VCaP (cell line): ENCODE data around the gene CCL27.
A peak's percentile ranks its signal among the peaks of the same experiment; 100 is the strongest.

Source experiments
- H3K27ac ChIP-seq: fragments of 450-650 bp; 2 replicates; pipeline ENCODE4 v1.5.1; 2017
- CTCF ChIP-seq: fragments of 450-650 bp; conservative IDR thresholded peaks from 2 replicates; pipeline ENCODE4 v1.5.1; 2017; ENCODE audit warnings: mild to moderate bottlenecking, moderate library complexity

CCL27 gene

DNA sequence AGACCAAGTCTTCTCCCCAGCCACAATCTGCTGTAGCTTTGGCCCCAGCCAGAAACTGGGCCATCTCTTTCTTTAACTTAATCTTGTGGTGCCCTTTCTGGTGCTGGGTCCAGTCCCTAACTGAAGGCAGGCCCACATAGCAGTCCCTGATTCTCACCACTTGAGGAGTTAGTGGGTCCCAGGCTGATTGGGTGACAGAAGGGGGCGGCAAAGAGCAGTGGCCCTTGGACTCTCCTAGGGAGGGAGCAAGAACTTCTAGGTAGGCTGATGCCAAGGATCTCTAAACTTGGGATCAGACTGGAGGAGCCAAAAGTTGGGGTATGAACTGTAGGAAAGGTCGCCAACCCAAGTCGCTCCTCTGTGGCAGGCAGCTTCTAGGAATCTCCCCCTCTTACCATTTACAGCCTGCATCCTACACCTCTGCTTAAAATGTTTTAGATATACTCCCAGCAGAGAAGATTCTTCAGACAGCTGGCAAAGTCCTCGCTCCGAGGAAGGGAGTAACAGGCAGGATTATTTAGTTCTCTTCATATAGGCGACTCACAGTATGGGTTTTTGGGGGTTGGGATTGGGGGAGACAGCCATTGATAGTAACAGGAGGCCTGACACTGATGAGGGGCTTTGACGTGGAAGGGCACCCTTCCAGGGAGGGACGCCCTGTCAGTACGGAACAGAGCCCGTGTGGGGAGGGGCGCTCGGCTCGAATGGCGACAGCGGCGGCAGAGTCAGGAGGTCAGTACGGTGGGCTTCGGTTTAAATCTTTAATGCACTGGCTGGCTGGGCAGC is 2.0 kb upstream of the CCL27 start:
- peak; percentile 73 for TF ChIP-seq CTCF
- H3K27ac ChIP-seq: peak overlapping the region; percentile 73

DNA sequence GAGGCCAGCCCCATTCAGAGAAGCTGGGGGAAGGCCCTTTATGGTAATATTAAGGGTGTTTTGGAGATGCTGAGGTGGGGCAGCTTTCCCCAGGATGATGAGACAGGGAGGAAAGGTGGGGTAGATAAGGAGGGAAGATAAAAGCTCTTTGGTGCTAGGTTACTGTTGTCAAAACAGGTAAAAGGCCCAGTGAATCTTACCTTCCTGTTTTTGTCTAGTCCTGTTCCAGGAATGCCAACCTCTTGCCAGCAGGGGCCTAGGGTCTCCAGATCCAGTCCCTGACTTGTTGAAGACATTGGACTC is 797 bp upstream of the CCL27 start:
- no peak overlapping the region for H3K27ac ChIP-seq
- TF ChIP-seq CTCF: no peak

- no peak for TF ChIP-seq CTCF
- no peak overlapping the region for H3K27ac ChIP-seq
Observed at GRCh38 chr9:34659592-34660253, 2.7 kb downstream of the CCL27 start.

GRCh38 chr9:34658461-34658860 is 4.0 kb downstream of the CCL27 start:
- no peak overlapping the region for H3K27ac ChIP-seq
- no peak for TF ChIP-seq CTCF

GRCh38 chr9:34656992-34657391 is 5.5 kb downstream of the CCL27 start:
- no peak overlapping the region for H3K27ac ChIP-seq
- TF ChIP-seq CTCF: no peak

DNA sequence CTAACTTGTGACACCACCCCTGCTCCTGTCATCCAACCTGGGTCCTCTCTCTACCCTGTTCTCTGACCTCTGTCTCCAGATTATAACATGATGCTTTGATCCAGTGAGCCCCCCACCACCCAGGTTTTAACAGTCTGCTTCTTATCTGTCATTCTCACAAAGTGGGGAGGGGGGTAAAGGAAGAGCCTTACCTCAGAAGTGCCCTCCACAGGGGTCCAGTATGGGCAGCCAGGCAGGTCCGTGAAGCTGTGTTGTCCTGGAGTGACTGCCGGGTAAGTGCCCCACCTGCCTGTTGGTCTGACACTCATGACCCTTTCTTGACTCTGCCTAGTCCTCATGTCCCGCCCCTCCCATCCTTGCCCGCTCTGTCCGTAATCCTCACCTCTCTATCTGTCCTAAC is 7.1 kb downstream of the CCL27 start:
- no peak overlapping the region for H3K27ac ChIP-seq
- no peak for TF ChIP-seq CTCF

DNA sequence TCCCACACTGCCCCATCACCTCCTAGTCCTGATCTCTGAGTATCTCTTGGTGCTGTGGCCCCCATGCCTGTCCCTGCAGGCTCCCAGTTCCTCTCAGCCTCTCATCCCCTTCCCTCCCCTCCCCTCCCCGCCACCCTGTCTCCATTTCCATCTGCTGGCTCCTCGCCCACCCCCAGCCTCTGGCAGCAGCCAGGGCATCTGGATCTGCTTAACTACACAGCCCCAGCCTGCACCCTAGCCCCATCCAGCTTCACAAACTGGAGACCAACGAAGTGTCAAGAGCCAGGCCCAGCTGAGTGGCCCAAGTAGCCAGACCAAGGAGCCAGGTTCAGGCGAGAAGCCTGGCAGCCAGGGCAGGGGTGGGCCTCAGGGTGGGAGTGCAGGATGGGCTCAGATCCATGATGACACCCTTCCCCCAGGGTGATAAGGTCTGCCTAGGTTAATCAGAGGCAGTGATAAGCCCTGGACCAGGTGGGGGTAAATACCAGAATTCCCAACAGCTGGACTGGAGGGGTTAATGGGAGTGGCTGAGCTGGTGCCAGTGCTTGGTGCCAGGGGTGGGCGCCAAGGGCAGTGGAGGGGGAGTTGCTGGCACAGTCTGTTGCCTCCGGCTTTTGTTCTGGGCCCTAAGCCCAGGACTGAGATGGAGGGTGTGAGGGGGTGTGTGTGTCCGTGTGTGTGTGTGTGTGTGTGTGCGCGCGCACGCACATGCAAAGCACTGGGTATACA is 8.0 kb downstream of the CCL27 start:
- no peak overlapping the region for H3K27ac ChIP-seq
- no peak for TF ChIP-seq CTCF
